Activated CD8-positive, alpha-beta memory T cell treated with anti-CD3 and anti-CD28 coated beads, Interleukin-2, amount 10 ng/mL, durations not matched to agents 7 days and 5 days (primary cell): ENCODE measurements around the gene HDAC7. TPM values are rescaled to one million over a fixed set of nuclear protein-coding genes. Genes with fewer than 3 reads are reported as not detected.
A peak's percentile ranks its signal among the peaks of the same experiment; 100 is the strongest.

Experiments
- ATAC-seq: fragments of 150-1000 bp; cut with Tn5 transposase; one replicate; pipeline ENCODE4 v1.10.0; 2021; ENCODE audit warnings: moderate library complexity
- CTCF ChIA-PET: fragments of 350-600 bp; sonication (Branson Sonifier 250); formaldehyde crosslinking; loops from one replicate; lab custom pipeline; 2021; ENCODE audit warnings: antibody characterized with exemption; lab: Charles Lee
- DNase-seq: peaks from one replicate; pipeline ENCODE4 v3.0.0-alpha.2; 2020
- H3K27ac Mint-ChIP-seq: one replicate; pipeline ENCODE4 v1.8.0; 2021; ENCODE audit warnings: mild to moderate bottlenecking, mixed read lengths
- H3K27me3 Mint-ChIP-seq: one replicate; pipeline ENCODE4 v1.8.0; 2021; ENCODE audit warnings: mixed read lengths
- H3K36me3 Mint-ChIP-seq: one replicate; pipeline ENCODE4 v1.8.0; 2021; ENCODE audit warnings: mild to moderate bottlenecking, mixed read lengths
- H3K4me1 Mint-ChIP-seq: one replicate; pipeline ENCODE4 v1.8.0; 2021; ENCODE audit warnings: mixed read lengths
- H3K4me3 Mint-ChIP-seq: one replicate; pipeline ENCODE4 v1.8.0; 2021; ENCODE audit warnings: mild to moderate bottlenecking, moderate library complexity, mixed read lengths
- H3K9me3 Mint-ChIP-seq: one replicate; pipeline ENCODE4 v1.8.0; 2022; ENCODE audit warnings: low read depth, mixed read lengths
- total RNA-seq, 2 experiments: library from RNA; stranded (reverse); gene quantifications; one replicate each; pipeline ENCODE4 v1.2.3, GENCODE V29; 2021

The HDAC7 gene
- total RNA-seq, 2 experiments from 2014 or later: 226 to 284 TPM

DNA sequence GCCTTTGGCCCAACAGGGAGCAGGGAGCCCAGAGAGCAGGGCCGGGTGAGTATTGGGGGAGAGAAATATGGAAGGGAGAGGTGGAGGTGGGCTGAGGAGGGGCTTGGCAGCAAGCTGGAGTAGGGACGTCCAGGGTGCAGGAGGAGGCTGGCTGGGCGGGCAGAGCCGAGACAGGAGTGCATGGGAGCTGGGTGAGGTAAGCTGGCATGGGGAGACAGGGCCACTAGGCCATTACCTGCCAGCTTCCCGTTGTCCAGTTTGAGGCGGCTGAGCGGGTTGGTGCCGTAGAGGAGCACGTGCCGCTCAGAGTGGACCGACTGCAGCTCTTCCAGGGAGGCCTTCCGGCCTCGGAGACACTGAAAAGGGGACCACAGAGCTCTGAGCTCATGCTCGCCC lies 28.4 kb downstream of the HDAC7 start:
- CTCF ChIA-PET: interaction anchor here (11.5 kb wide), 1 partner anchor 47 kb away, joined by 80 read pairs; no protein-coding TSS in a partner anchor
- Mint-ChIP-seq H3K4me3 (no peak overlapping the region), H3K9me3 (no peaks in the 10 kb centered on the region), H3K27ac (no peak overlapping the region), H3K27me3 (no peaks in the 10 kb centered on the region), H3K36me3 (peaks cover 53% of the 10 kb centered on the region), H3K4me1 (no peaks in the 10 kb centered on the region)
- ATAC-seq: no peak
- DNase-seq: no peak

DNA sequence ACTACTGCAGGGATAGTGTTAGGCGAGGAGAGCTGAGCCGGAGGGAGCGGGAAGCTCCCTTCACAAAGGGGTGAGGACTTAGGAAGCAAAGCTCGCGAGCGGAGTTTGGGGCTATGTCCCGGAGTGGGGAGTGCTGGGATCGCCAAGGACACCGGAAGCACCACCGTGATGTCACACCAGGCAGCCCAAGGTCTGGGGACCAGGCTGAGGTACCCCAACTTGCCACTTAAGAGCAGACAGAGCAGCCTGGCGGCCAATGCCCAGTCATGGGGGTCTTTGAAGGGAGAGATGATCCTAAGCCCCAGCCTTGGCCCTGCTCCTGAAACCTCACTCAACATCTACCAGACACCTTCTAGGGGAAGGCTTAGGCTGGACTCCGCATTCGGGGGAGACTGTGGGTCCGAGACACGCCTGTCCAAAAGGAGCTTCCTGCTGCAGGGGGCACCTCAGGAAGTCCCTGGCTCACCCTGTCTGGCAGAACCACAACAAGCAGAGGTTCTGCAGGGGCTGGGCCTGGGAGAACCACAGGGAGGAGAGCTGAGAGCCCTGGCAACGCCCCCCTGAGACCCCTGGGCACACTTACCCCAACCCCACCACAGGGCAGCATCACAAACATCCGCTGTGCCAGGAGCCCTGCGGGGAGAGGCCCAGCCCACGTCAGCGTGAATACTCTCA lies 28.9 kb downstream of the HDAC7 start:
- Mint-ChIP-seq H3K4me3 (no peak overlapping the region), H3K27me3 (no peaks in the 10 kb centered on the region), H3K36me3 (peaks cover 54% of the 10 kb centered on the region), H3K9me3 (no peaks in the 10 kb centered on the region), H3K27ac (peak overlapping the region; percentile 26), H3K4me1 (no peaks in the 10 kb centered on the region)
- no peak for DNase-seq
- CTCF ChIA-PET: interaction anchor here (0.8 to 11.5 kb wide), 6 partner anchors 9 to 48 kb away, joined by 3 to 80 read pairs (median 6); no protein-coding TSS in a partner anchor
- no peak for ATAC-seq

DNA sequence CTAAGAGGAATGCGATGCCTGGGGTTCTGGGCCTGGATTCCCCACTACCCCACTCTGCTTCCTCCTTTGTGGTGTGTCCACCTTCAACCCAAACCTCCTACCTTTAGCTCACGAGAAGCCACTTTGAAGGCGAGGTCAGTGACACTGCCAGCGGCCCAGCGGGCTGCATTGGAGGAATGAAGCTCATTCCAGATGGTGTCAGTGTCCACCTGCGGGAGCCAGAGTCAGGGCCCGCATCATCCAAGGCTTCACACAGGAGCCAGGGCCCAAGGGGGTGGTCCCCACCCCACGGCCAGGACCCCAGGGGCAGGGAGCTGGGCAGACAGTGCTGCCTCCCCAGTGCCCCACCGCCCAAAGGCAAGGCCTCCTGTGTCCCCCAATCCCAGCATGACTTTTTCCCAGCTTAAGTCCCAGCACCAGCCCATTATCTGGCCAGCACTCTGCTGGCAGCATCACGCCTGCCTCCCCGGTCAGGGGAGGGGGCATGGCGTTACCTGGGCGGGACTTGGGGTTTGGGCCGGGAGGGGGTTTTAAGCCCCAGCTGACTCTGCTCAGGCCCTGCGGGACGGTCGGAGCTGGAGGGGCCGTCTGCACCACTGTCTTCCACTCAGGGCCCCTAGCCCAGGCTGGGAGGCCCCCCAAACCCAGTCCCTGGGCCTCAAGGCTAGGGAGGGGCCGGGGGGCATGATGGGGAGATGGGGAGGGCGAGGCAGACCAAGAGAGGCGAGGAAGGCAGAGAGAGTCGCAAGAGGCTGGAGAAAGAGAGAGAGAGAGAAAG lies 29.8 kb downstream of the HDAC7 start:
- Mint-ChIP-seq H3K27ac (no peak overlapping the region), H3K36me3 (peaks cover 56% of the 10 kb centered on the region), H3K9me3 (no peaks in the 10 kb centered on the region), H3K4me3 (no peak overlapping the region), H3K27me3 (no peaks in the 10 kb centered on the region), H3K4me1 (no peaks in the 10 kb centered on the region)
- DNase-seq: no peak
- CTCF ChIA-PET: interaction anchor here (0.8 to 11.5 kb wide), 9 partner anchors 8 to 49 kb away, joined by 3 to 80 read pairs (median 8); no protein-coding TSS in a partner anchor
- ATAC-seq: no peak

DNA sequence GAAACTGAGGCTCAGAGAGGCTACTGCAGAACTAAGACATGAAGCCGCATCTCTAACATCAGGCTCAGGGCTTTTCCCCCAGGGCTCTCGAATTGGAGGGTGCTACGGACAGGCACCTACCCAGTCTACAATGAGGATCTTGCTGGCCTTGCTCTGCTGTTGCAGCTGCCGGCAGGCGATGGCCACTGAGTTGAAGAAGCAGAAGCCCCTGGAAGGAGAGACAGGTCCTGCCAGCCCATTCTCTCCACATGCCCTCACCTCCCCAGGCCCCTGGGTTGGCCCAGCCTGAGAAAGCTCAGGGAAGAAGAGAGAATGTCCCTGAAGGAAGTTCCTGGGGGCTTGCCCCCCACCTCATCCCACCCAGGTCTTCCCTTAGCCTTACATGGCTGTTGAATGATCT lies 30.6 kb downstream of the HDAC7 start:
- Mint-ChIP-seq H3K27ac (no peak overlapping the region), H3K4me1 (no peaks in the 10 kb centered on the region), H3K4me3 (no peak overlapping the region), H3K36me3 (peaks cover 59% of the 10 kb centered on the region), H3K27me3 (no peaks in the 10 kb centered on the region), H3K9me3 (no peaks in the 10 kb centered on the region)
- ATAC-seq: no peak
- DNase-seq: no peak
- CTCF ChIA-PET: interaction anchor here (1.0 to 11.5 kb wide), 9 partner anchors 8 to 49 kb away, joined by 3 to 80 read pairs (median 8); no protein-coding TSS in a partner anchor

DNA sequence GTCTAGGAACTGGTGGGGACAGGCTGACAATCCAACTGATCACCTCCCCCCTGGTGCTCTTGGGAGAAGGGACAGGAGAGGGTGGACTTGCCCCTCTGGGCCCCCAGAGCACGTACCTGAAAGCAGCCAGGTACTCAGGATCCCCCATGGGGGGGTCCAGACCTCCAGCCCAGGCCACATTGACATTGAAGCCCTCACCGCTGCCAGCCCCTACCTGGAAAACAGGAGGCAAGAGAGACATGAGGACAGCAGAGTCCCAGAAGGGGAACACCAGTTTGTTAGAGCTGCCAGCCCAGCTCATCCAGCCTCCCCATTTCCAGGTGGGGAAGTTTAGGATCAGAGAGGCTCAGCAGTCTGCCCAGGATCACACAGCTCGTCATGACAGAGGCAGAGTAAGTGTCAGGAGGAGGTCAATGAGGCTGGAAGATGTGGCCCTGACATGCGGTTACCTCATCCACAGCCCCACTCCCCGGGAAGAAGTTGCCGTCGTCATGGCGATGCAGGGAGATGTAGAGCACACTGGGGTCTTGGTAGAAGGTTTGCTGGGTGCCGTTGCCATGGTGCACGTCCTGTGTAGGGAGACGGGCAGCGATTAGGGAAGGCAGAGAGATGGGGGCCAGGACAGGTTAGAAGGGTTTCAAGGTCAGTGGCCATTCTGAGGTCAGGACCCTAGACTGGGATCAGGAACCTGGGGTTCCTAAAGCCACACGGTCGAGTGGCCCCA lies 31.9 kb downstream of the HDAC7 start:
- H3K36me3 Mint-ChIP-seq: peaks cover 56% of the 10 kb centered on the region
- ATAC-seq: no peak
- no peaks in the 10 kb centered on the region for H3K9me3 Mint-ChIP-seq
- H3K4me3 Mint-ChIP-seq: no peak overlapping the region
- H3K27ac Mint-ChIP-seq: no peak overlapping the region
- no peaks in the 10 kb centered on the region for H3K27me3 Mint-ChIP-seq
- no peak for DNase-seq
- H3K4me1 Mint-ChIP-seq: no peaks in the 10 kb centered on the region
- CTCF ChIA-PET: interaction anchor here (1.2 to 11.5 kb wide), 7 partner anchors 9 to 72 kb away, joined by 3 to 80 read pairs (median 5); no protein-coding TSS in a partner anchor

DNA sequence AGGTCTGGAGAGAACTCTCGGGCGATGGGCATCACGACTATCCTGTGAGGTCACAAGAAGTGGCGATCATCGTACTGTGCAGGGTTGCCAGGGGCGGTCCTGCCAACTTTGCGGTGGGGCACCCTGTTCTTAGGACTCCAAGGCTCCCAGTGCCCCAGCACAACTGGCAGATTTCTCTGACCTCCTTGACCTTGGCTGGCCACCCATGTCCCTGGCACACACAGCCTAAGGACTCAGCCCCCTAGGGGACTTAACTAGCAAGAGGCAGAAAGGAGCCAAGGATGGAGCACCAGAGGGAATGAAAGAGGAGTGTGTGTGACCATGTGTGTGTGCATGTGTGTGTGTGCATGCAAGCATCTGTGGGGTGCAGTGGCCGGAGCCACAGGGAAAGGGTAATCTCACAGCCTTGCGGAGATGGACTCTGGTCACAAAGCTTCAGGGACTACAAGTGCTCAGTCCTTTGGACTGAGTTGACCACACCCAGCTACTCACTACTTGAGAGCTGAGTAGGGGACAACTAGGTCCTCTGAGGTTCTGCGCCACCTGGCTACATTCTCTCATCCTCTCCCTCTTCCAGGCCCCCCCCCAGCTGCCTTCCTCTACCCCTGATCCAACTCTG lies 32.9 kb downstream of the HDAC7 start:
- Mint-ChIP-seq H3K4me3 (no peak overlapping the region), H3K9me3 (no peaks in the 10 kb centered on the region), H3K27me3 (no peaks in the 10 kb centered on the region), H3K4me1 (no peaks in the 10 kb centered on the region), H3K27ac (peak overlapping the region; percentile 15), H3K36me3 (peaks cover 51% of the 10 kb centered on the region)
- ATAC-seq (no peak), DNase-seq (no peak)
- CTCF ChIA-PET: interaction anchor here (1.2 to 11.5 kb wide), 7 partner anchors 10 to 71 kb away, joined by 3 to 80 read pairs (median 5); no protein-coding TSS in a partner anchor

DNA sequence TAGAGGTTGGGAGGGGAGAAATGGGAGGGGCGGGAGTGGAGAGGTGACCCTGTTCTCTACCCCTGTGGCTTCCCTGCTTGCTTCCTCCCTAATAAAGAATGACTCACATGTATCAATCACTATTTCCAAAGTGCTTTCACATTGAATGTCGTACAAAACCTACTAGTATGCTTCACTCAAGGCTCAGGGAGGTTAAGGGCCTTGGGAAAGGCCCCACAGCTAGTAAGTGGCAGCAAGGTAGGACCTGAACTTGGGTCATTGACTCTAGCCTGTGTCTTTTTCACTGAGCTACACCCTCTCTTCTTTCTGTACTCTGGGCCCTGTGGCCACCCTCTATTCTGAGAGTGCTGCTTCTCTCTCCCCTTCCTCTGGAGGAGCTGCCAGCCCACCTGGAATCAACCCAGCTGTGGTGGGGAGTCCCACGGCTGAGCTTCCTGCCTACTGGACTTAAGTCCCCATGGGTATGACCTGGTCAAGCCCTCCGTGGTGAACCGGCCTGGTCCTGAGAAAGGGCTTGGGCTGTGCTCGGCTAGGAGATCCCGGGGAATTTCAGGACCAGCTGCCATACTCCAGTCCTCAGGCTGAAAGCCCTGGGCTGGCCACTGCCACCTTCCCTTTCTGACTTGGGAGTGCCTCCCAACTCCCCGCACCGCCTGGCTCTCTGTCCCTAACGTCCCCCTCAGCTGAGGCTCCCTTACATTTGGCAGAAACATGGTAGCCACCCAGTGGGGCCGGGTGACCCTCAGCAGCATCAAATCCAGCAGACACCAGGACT lies 33.6 kb downstream of the HDAC7 start:
- CTCF ChIA-PET: interaction anchor here (1.5 to 11.5 kb wide), 7 partner anchors 9 to 71 kb away, joined by 4 to 80 read pairs (median 5); no protein-coding TSS in a partner anchor
- peak overlapping the region; percentile 15 for H3K27ac Mint-ChIP-seq

DNA sequence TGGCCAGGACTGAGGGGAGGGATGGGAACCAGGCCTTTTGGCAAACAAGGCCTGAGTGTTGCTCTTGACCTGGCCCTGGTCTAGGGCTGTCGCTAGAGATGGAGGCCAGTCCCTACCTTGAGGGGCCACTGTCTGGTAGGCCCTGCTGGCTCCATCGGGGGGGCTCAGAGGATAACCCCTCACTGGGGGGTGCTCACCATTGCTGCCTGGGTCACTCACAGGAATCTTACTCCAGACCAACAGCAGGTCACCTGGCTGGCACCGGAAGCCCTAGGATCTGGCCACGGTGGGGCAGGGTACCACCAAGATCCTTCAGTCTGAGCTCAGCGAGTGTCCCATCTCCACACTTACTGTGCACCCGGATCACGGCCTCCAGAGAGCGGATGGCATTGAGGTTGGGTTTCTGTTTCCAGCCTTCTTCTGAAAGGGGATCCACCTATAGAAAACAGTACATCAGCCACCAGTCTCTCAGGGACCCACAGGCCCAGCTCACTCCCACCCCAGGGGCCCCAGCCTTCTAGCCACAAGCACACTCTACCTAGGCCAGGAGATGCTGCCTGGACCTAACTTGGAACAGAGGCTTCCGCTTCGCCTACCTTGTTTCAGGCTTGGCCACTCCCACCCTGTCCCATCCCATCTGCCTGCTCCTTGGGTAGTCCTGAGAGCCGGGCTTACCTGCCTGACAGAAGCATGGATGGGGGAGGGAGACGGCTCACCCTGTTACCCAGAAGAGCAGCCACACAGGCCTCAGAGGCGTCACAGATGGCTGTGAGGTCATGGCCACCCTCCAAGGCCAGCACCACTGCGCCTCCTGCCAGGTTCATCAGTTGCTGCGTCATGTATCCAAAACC lies 34.4 kb downstream of the HDAC7 start:
- H3K36me3 Mint-ChIP-seq: peaks cover 42% of the 10 kb centered on the region
- H3K9me3 Mint-ChIP-seq: no peaks in the 10 kb centered on the region
- CTCF ChIA-PET: interaction anchor here (1.5 to 11.5 kb wide), 6 partner anchors 8 to 70 kb away, joined by 4 to 80 read pairs (median 5); no protein-coding TSS in a partner anchor
- no peak overlapping the region for H3K4me3 Mint-ChIP-seq
- H3K27ac Mint-ChIP-seq: peak overlapping the region; percentile 42
- no peaks in the 10 kb centered on the region for H3K27me3 Mint-ChIP-seq
- H3K4me1 Mint-ChIP-seq: no peaks in the 10 kb centered on the region
- ATAC-seq (no peak), DNase-seq (no peak)

More for the DNA sequence above, 33.6 kb downstream of the HDAC7 start:
- no peaks in the 10 kb centered on the region for H3K4me1 Mint-ChIP-seq
- no peaks in the 10 kb centered on the region for H3K27me3 Mint-ChIP-seq
- no peak overlapping the region for H3K4me3 Mint-ChIP-seq
- DNase-seq (no peak), ATAC-seq (no peak)
- peaks cover 47% of the 10 kb centered on the region for H3K36me3 Mint-ChIP-seq
- no peaks in the 10 kb centered on the region for H3K9me3 Mint-ChIP-seq

DNA sequence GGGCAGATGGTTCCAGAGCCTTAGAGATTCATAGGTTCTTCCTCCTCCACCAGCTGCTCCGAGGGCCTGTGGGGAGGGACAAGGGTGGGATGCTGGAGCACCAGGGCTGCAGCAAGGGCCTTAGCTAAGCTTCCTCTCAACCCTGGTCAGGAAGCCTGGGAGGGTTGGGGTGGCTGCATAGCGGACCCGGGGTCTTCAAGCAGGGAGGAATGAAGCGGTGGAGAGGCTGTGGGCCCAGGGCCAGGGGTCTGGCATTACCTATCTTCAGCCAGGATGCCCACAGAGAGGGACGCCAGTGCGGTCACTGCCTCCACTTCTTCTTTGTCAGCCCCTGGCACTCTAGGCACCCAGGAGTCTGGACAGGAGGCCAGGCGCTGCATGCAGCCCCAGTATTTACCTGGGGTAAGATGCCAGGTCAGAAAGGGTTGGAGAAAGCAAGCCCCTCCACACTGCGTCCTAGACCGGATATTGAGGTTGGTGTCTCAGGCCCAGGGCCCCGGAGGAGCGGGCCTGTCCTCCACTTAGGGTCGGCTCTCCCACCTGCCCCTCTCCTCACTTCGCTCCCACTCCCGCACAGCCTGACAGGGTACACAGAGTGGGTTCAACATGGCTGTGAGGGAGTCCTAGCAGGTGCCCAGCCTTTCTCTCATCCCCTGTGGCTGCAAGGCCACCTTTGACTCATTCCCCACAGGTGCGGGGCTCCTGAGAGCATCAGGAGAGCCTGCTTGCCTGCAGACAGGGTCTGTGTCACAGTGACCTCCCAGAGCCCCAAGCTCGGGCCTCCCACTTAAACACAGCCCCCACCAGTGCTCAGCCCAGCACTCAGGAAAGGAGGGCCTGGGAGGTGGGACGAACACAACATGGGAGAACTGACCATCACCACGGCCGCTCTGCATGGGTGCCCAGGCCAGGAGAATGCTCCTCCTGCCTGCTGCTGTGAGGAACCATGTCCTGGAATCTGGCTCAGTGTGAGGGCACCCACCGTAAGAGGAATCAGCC lies 35.6 kb downstream of the HDAC7 start:
- ATAC-seq: no peak
- no peak overlapping the region for H3K27ac Mint-ChIP-seq
- CTCF ChIA-PET: interaction anchor here (1.5 to 19.5 kb wide), 5 partner anchors 33 to 179 kb away, joined by 3 to 954 read pairs (median 80); partner anchors contain the start of genes RAPGEF3 and TMEM106C
- no peak overlapping the region for H3K4me3 Mint-ChIP-seq
- no peaks in the 10 kb centered on the region for H3K9me3 Mint-ChIP-seq
- no peak for DNase-seq
- peaks cover 39% of the 10 kb centered on the region for H3K36me3 Mint-ChIP-seq
- H3K4me1 Mint-ChIP-seq: peaks cover 4% of the 10 kb centered on the region
- no peaks in the 10 kb centered on the region for H3K27me3 Mint-ChIP-seq

DNA sequence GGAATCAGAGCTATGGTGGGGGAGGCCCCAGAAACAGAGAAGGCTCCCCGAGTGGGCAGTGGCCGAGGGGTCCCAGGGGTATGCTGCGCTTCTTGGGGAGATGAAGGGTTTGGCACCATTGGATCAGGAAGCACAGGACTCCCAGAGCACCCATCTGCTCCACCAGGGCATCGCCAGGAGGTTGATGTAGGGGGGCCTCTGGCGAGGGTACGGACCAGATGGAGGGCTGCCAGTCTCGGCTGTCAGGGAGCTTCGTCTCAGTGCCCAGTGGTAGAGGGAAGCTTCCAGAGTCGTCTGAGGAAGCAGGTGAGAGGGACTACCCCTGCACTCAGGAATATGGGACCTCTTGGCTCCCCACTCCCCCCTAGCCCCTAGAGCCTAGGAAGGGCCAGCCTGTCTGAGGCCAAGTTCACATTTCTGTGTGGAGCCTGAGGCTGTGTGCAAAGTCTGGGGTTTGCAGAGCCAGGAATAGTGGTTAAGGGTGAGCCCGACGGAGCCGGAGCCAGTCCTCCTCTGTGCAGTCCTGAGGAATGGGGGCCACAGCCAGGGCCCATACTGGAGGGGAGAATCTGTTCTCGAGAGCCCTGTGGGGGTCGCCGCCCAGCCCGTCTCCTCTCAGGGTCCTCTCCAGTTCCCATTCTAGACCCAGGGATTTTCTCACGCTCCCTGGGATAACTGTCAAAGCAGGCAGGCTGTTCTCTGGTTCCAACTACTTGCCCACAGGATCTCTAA lies 36.5 kb downstream of the HDAC7 start:
- Mint-ChIP-seq H3K36me3 (peaks cover 30% of the 10 kb centered on the region), H3K27me3 (no peaks in the 10 kb centered on the region), H3K9me3 (no peaks in the 10 kb centered on the region), H3K4me1 (peaks cover 9% of the 10 kb centered on the region), H3K4me3 (no peak overlapping the region), H3K27ac (no peak overlapping the region)
- CTCF ChIA-PET: interaction anchor here (1.5 to 19.5 kb wide), 6 partner anchors 16 to 180 kb away, joined by 3 to 954 read pairs (median 241); partner anchors contain the start of genes ENDOU, RAPGEF3, RPAP3 and TMEM106C
- no peak for DNase-seq
- ATAC-seq: no peak
